Measurements from ENCODE around the gene QPCT.
A peak's percentile ranks its signal among the peaks of the same experiment; 100 is the strongest.

QPCT gene

GRCh38 chr2:37300578-37300977 lies 43.9 kb upstream of the QPCT start:
- H3K36me3 ChIP-seq (ENCODE audit: control insufficient read depth, insufficient read depth, low read length): no peaks in the 10 kb centered on the region
- H2AK5ac ChIP-seq (ENCODE audit: low read length): no peak overlapping the region
- no peaks in the 10 kb centered on the region for H3K27me3 ChIP-seq (ENCODE audit: insufficient read depth, low read length, poor library complexity)
- H3K23ac ChIP-seq (ENCODE audit: low read length): no peak overlapping the region
- no peak overlapping the region for H3K9ac ChIP-seq (ENCODE audit: low read length)
- 100% methylated on average over 1 of the region's 4 CpGs for WGBS (ENCODE audit: extremely low coverage, insufficient coverage, low lambda C conversion rate)
- H3K4ac ChIP-seq (ENCODE audit: low read depth, low read length): no peak overlapping the region
- no peak overlapping the region for H3K4me2 ChIP-seq (ENCODE audit: low read length)
- H3K4me3 ChIP-seq (ENCODE audit: low read length): no peak overlapping the region
- H4K8ac ChIP-seq (ENCODE audit: low read depth, low read length): no peak overlapping the region
- no peak overlapping the region for H2BK15ac ChIP-seq (replicated peaks; ENCODE audit: low read depth)
- no peak overlapping the region for H3K18ac ChIP-seq (ENCODE audit: low read length)
- no peak overlapping the region for H3K27ac ChIP-seq (ENCODE audit: low read depth, low read length)
- H3K79me1 ChIP-seq (ENCODE audit: low read length): peaks cover 8% of the 10 kb centered on the region
- H3K56ac ChIP-seq (ENCODE audit: low read length): no peak overlapping the region
- peaks cover 63% of the 10 kb centered on the region for H3K79me2 ChIP-seq (ENCODE audit: control insufficient read depth, insufficient read depth, low read length)
- peaks cover 8% of the 10 kb centered on the region for H3K4me1 ChIP-seq (ENCODE audit: control insufficient read depth, low read depth, low read length)
- H2BK5ac ChIP-seq (ENCODE audit: low read length): no peak overlapping the region
- no peak overlapping the region for H2BK120ac ChIP-seq (ENCODE audit: low read depth, low read length)
- H4K5ac ChIP-seq (ENCODE audit: low read length): no peak overlapping the region
- DNase-seq: no peak

- no peak overlapping the region for H2BK120ac ChIP-seq (ENCODE audit: low read depth, low read length)
- no peaks in the 10 kb centered on the region for H3K36me3 ChIP-seq (ENCODE audit: control insufficient read depth, insufficient read depth, low read length)
- H4K8ac ChIP-seq (ENCODE audit: low read depth, low read length): no peak overlapping the region
- H3K4me3 ChIP-seq (ENCODE audit: low read length): no peak overlapping the region
- H3K18ac ChIP-seq (ENCODE audit: low read length): no peak overlapping the region
- no peak overlapping the region for H2AK5ac ChIP-seq (ENCODE audit: low read length)
- no peak overlapping the region for H3K56ac ChIP-seq (ENCODE audit: low read length)
- no CpG with 5 or more reads among the region's 2 CpGs for WGBS (ENCODE audit: extremely low coverage, insufficient coverage, low lambda C conversion rate)
- H2BK15ac ChIP-seq (replicated peaks; ENCODE audit: low read depth): no peak overlapping the region
- peaks cover 65% of the 10 kb centered on the region for H3K79me2 ChIP-seq (ENCODE audit: control insufficient read depth, insufficient read depth, low read length)
- H3K4me1 ChIP-seq (ENCODE audit: control insufficient read depth, low read depth, low read length): peaks cover 8% of the 10 kb centered on the region
- H2BK5ac ChIP-seq (ENCODE audit: low read length): no peak overlapping the region
- H3K23ac ChIP-seq (ENCODE audit: low read length): no peak overlapping the region
- H3K79me1 ChIP-seq (ENCODE audit: low read length): peaks cover 8% of the 10 kb centered on the region
- H3K4ac ChIP-seq (ENCODE audit: low read depth, low read length): no peak overlapping the region
- no peak overlapping the region for H4K5ac ChIP-seq (ENCODE audit: low read length)
- H3K27me3 ChIP-seq (ENCODE audit: insufficient read depth, low read length, poor library complexity): no peaks in the 10 kb centered on the region
- H3K27ac ChIP-seq (ENCODE audit: low read depth, low read length): no peak overlapping the region
- peak; percentile 53 for DNase-seq
- H3K4me2 ChIP-seq (ENCODE audit: low read length): no peak overlapping the region
- H3K9ac ChIP-seq (ENCODE audit: low read length): no peak overlapping the region
Measured at GRCh38 chr2:37301408-37301807, 43.0 kb upstream of the QPCT start.

GRCh38 chr2:37302701-37303252 lies 41.7 kb upstream of the QPCT start:
- Histone ChIP-seq H4K5ac (ENCODE audit: low read length) (no peak overlapping the region), H3K4me3 (ENCODE audit: low read length) (no peak overlapping the region), H3K79me2 (ENCODE audit: control insufficient read depth, insufficient read depth, low read length) (peaks cover 69% of the 10 kb centered on the region), H3K9ac (ENCODE audit: low read length) (no peak overlapping the region), H3K56ac (ENCODE audit: low read length) (no peak overlapping the region), H3K79me1 (ENCODE audit: low read length) (peaks cover 6% of the 10 kb centered on the region), H2AK5ac (ENCODE audit: low read length) (no peak overlapping the region), H3K27ac (ENCODE audit: low read depth, low read length) (no peak overlapping the region), H3K4ac (ENCODE audit: low read depth, low read length) (no peak overlapping the region), H2BK5ac (ENCODE audit: low read length) (no peak overlapping the region), H3K18ac (ENCODE audit: low read length) (no peak overlapping the region), H2BK120ac (ENCODE audit: low read depth, low read length) (no peak overlapping the region), H3K36me3 (ENCODE audit: control insufficient read depth, insufficient read depth, low read length) (no peaks in the 10 kb centered on the region), H4K8ac (ENCODE audit: low read depth, low read length) (no peak overlapping the region), H3K27me3 (ENCODE audit: insufficient read depth, low read length, poor library complexity) (no peaks in the 10 kb centered on the region), H3K4me2 (ENCODE audit: low read length) (no peak overlapping the region), H3K23ac (ENCODE audit: low read length) (no peak overlapping the region), H3K4me1 (ENCODE audit: control insufficient read depth, low read depth, low read length) (peaks cover 8% of the 10 kb centered on the region), H2BK15ac (replicated peaks; ENCODE audit: low read depth) (no peak overlapping the region)
- whole genome bisulfite sequencing (ENCODE audit: extremely low coverage, insufficient coverage, low lambda C conversion rate): no CpG with 5 or more reads among the region's 9 CpGs
- DNase-seq: peak; percentile 43

GRCh38 chr2:37306024-37306423 lies 38.4 kb upstream of the QPCT start:
- H3K23ac ChIP-seq (ENCODE audit: low read length): no peak overlapping the region
- no peak overlapping the region for H3K18ac ChIP-seq (ENCODE audit: low read length)
- H3K79me1 ChIP-seq (ENCODE audit: low read length): peaks cover 4% of the 10 kb centered on the region
- peaks cover 70% of the 10 kb centered on the region for H3K79me2 ChIP-seq (ENCODE audit: control insufficient read depth, insufficient read depth, low read length)
- H3K4ac ChIP-seq (ENCODE audit: low read depth, low read length): no peak overlapping the region
- peak; percentile 78 for DNase-seq
- H3K4me3 ChIP-seq (ENCODE audit: low read length): no peak overlapping the region
- no peak overlapping the region for H3K27ac ChIP-seq (ENCODE audit: low read depth, low read length)
- H4K8ac ChIP-seq (ENCODE audit: low read depth, low read length): no peak overlapping the region
- no peak overlapping the region for H3K4me2 ChIP-seq (ENCODE audit: low read length)
- no peak overlapping the region for H2BK120ac ChIP-seq (ENCODE audit: low read depth, low read length)
- peaks cover 8% of the 10 kb centered on the region for H3K4me1 ChIP-seq (ENCODE audit: control insufficient read depth, low read depth, low read length)
- no peak overlapping the region for H3K56ac ChIP-seq (ENCODE audit: low read length)
- H3K27me3 ChIP-seq (ENCODE audit: insufficient read depth, low read length, poor library complexity): no peaks in the 10 kb centered on the region
- no peak overlapping the region for H3K9ac ChIP-seq (ENCODE audit: low read length)
- H3K36me3 ChIP-seq (ENCODE audit: control insufficient read depth, insufficient read depth, low read length): no peaks in the 10 kb centered on the region
- H2AK5ac ChIP-seq (ENCODE audit: low read length): no peak overlapping the region
- H4K5ac ChIP-seq (ENCODE audit: low read length): no peak overlapping the region
- no CpG with 5 or more reads among the region's 3 CpGs for WGBS (ENCODE audit: extremely low coverage, insufficient coverage, low lambda C conversion rate)
- H2BK5ac ChIP-seq (ENCODE audit: low read length): no peak overlapping the region
- H2BK15ac ChIP-seq (replicated peaks; ENCODE audit: low read depth): no peak overlapping the region

- no peak for DNase-seq
- Histone ChIP-seq H3K9ac (ENCODE audit: low read length) (no peak overlapping the region), H3K79me1 (ENCODE audit: low read length) (peaks cover 2% of the 10 kb centered on the region), H3K23ac (ENCODE audit: low read length) (no peak overlapping the region), H2AK5ac (ENCODE audit: low read length) (no peak overlapping the region), H4K8ac (ENCODE audit: low read depth, low read length) (no peak overlapping the region), H2BK5ac (ENCODE audit: low read length) (no peak overlapping the region), H4K5ac (ENCODE audit: low read length) (no peak overlapping the region), H3K18ac (ENCODE audit: low read length) (no peak overlapping the region), H3K4me1 (ENCODE audit: control insufficient read depth, low read depth, low read length) (peaks cover 2% of the 10 kb centered on the region), H3K27ac (ENCODE audit: low read depth, low read length) (no peak overlapping the region), H3K27me3 (ENCODE audit: insufficient read depth, low read length, poor library complexity) (no peaks in the 10 kb centered on the region), H3K4me2 (ENCODE audit: low read length) (no peak overlapping the region), H3K79me2 (ENCODE audit: control insufficient read depth, insufficient read depth, low read length) (peaks cover 71% of the 10 kb centered on the region), H3K36me3 (ENCODE audit: control insufficient read depth, insufficient read depth, low read length) (no peaks in the 10 kb centered on the region), H2BK15ac (replicated peaks; ENCODE audit: low read depth) (no peak overlapping the region), H2BK120ac (ENCODE audit: low read depth, low read length) (no peak overlapping the region), H3K56ac (ENCODE audit: low read length) (no peak overlapping the region), H3K4ac (ENCODE audit: low read depth, low read length) (no peak overlapping the region), H3K4me3 (ENCODE audit: low read length) (no peak overlapping the region)
- WGBS (ENCODE audit: extremely low coverage, insufficient coverage, low lambda C conversion rate): no CpG with 5 or more reads among the region's 2 CpGs
Measured at GRCh38 chr2:37307500-37307899, 36.9 kb upstream of the QPCT start.

GRCh38 chr2:37315364-37315763 lies 29.1 kb upstream of the QPCT start:
- Histone ChIP-seq H3K36me3 (ENCODE audit: control insufficient read depth, insufficient read depth, low read length) (no peaks in the 10 kb centered on the region), H3K79me2 (ENCODE audit: control insufficient read depth, insufficient read depth, low read length) (peaks cover 75% of the 10 kb centered on the region)

More at GRCh38 chr2:37315364-37315763, 29.1 kb upstream of the QPCT start:
- H3K4me1 ChIP-seq (ENCODE audit: control insufficient read depth, low read depth, low read length): peaks cover 8% of the 10 kb centered on the region
- no peak overlapping the region for H3K18ac ChIP-seq (ENCODE audit: low read length)
- no peak overlapping the region for H4K8ac ChIP-seq (ENCODE audit: low read depth, low read length)
- no peak overlapping the region for H3K56ac ChIP-seq (ENCODE audit: low read length)
- no peak overlapping the region for H3K4me2 ChIP-seq (ENCODE audit: low read length)
- no peak overlapping the region for H3K4me3 ChIP-seq (ENCODE audit: low read length)
- no peak overlapping the region for H3K9ac ChIP-seq (ENCODE audit: low read length)
- H3K27ac ChIP-seq (ENCODE audit: low read depth, low read length): no peak overlapping the region
- WGBS (ENCODE audit: extremely low coverage, insufficient coverage, low lambda C conversion rate): no CpG with 5 or more reads among the region's 3 CpGs
- no peak overlapping the region for H3K4ac ChIP-seq (ENCODE audit: low read depth, low read length)
- DNase-seq: no peak
- H2BK5ac ChIP-seq (ENCODE audit: low read length): no peak overlapping the region
- H4K5ac ChIP-seq (ENCODE audit: low read length): no peak overlapping the region
- H2BK15ac ChIP-seq (replicated peaks; ENCODE audit: low read depth): no peak overlapping the region
- no peak overlapping the region for H2BK120ac ChIP-seq (ENCODE audit: low read depth, low read length)
- peaks cover 2% of the 10 kb centered on the region for H3K79me1 ChIP-seq (ENCODE audit: low read length)
- no peaks in the 10 kb centered on the region for H3K27me3 ChIP-seq (ENCODE audit: insufficient read depth, low read length, poor library complexity)
- no peak overlapping the region for H3K23ac ChIP-seq (ENCODE audit: low read length)
- no peak overlapping the region for H2AK5ac ChIP-seq (ENCODE audit: low read length)
